NCI-H146 treated with DMSO at 0.1 percent for 48 hours (cell line): Measurements from ENCODE around the gene TM4SF5.

Experiments used
- DNase-seq: peaks from one replicate; lab custom pipeline; 2025; ENCODE audit not compliant: unreplicated experiment; lab: John Stamatoyannopoulos, UW

The TM4SF5 gene

GRCh38 chr17:4788807-4789700 lies 17.4 kb downstream of the TM4SF5 start, which contains the start of gene GLTPD2:
TSS of gene GLTPD2 (plus strand) at chr17:4788964. CDS start at chr17:4789012, 48 bp downstream.
- DNase-seq: no peak

- DNase-seq: no peak
Observed at GRCh38 chr17:4789701-4789950, 17.9 kb downstream of the TM4SF5 start.

GRCh38 chr17:4789951-4790704 lies 18.4 kb downstream of the TM4SF5 start:
- peak; percentile 66 for DNase-seq

GRCh38 chr17:4790705-4791088 lies 19.0 kb downstream of the TM4SF5 start:
- no peak for DNase-seq

- DNase-seq: no peak
Observed at GRCh38 chr17:4795168-4795567, 23.5 kb downstream of the TM4SF5 start.

- no peak for DNase-seq
Observed at GRCh38 chr17:4796552-4796920, 24.9 kb downstream of the TM4SF5 start.

- DNase-seq: no peak
Observed at GRCh38 chr17:4800462-4801196, 28.9 kb downstream of the TM4SF5 start.

GRCh38 chr17:4802228-4802627 lies 30.5 kb downstream of the TM4SF5 start, which contains the start of gene C17orf114:
TSS of gene C17orf114 (minus strand) at chr17:4802328.
- no peak for DNase-seq

- no peak for DNase-seq
Observed at GRCh38 chr17:4806456-4806776, 34.7 kb downstream of the TM4SF5 start.

GRCh38 chr17:4806777-4807604 lies 35.3 kb downstream of the TM4SF5 start, which contains the start of gene PLD2:
TSS of gene PLD2 (plus strand) at chr17:4807152. CDS start at chr17:4807773, 621 bp downstream.
- peak; percentile 30 for DNase-seq

GRCh38 chr17:4807605-4808377 lies 36.1 kb downstream of the TM4SF5 start:
- DNase-seq: no peak

GRCh38 chr17:4808378-4808767 lies 36.7 kb downstream of the TM4SF5 start:
- DNase-seq: no peak

GRCh38 chr17:4810696-4811290 lies 39.1 kb downstream of the TM4SF5 start:
- DNase-seq: no peak

- no peak for DNase-seq
Observed at GRCh38 chr17:4811471-4811870, 39.8 kb downstream of the TM4SF5 start.

GRCh38 chr17:4812690-4813089 lies 41.0 kb downstream of the TM4SF5 start:
- DNase-seq: no peak

- DNase-seq: no peak
Observed at GRCh38 chr17:4815043-4815675, 43.5 kb downstream of the TM4SF5 start.

GRCh38 chr17:4816826-4817225 lies 45.1 kb downstream of the TM4SF5 start:
- no peak for DNase-seq

- DNase-seq: no peak
Observed at GRCh38 chr17:4818276-4818675, 46.6 kb downstream of the TM4SF5 start.

GRCh38 chr17:4822835-4823234 lies 51.1 kb downstream of the TM4SF5 start:
- DNase-seq: no peak
